Prostate gland (tissue), 2 donors: Measurements from ENCODE around the gene NCOA6.

Experiments used
- CTCF ChIP-seq, 4 experiments: fragments of 200-600 bp in 2 of 4; fragments of 450-650 bp in 2 of 4; sonication (generic) in 2 of 4; IDR thresholded peaks; 1 replicate in 3 of 4; 2 replicates in 1 of 4; pipeline ENCODE4 v1.5.1; 2016 to 2019; ENCODE audit warnings: antibody characterized with exemption in 4 of 4, mild to moderate bottlenecking in 2 of 4, moderate library complexity in 2 of 4
- POLR2A ChIP-seq: fragments of 450-650 bp; IDR thresholded peaks from one replicate; pipeline ENCODE4 v1.6.1; 2016; ENCODE audit warnings: antibody characterized with exemption, mild to moderate bottlenecking

DNA sequence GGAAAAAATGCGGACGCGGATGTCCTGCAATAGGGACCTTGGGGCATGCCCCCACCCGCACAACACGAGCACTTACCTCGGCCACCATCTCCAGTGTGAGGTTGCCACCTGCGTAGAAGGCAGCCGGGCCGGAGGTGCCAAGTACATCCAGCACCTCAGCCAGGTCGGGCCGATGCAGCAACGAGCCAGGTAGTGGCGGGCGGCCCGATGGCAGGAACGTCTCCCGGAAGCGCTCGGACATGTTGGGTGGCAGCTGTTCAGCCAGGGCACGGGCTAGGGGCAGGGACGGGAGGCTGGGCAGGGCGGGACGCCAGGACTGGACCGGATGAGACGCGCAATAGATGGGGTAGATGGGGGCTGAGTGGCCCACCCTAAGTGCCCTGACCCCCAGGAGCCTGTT is 33.9 kb upstream of the NCOA6 start:
- no peak for TF ChIP-seq POLR2A
- TF ChIP-seq CTCF (IDR thresholded peaks at IDR 0.05): no peak
